Upper lobe of right lung (tissue), 1 donor: Measurements from ENCODE around the gene GCH1. TPM values are rescaled to one million over a fixed set of nuclear protein-coding genes. Genes with fewer than 3 reads are reported as not detected.

ENCODE experiments used
- ATAC-seq: fragments of 200-7000 bp; cut with Tn5 transposase; one replicate; pipeline ENCODE4 v1.9.1; 2020; ENCODE audit warnings: mild to moderate bottlenecking, moderate library complexity
- DNase-seq: peaks from one replicate; pipeline ENCODE4 v3.0.0-alpha.2; 2020
- H3K27ac ChIP-seq: fragments of 200-600 bp; one replicate; pipeline ENCODE4 v1.8.0; 2022
- H3K27me3 ChIP-seq: fragments of 200-600 bp; one replicate; pipeline ENCODE4 v1.8.0; 2022; ENCODE audit warnings: mild to moderate bottlenecking
- H3K36me3 ChIP-seq: fragments of 200-600 bp; one replicate; pipeline ENCODE4 v1.8.0; 2022
- H3K4me1 ChIP-seq: fragments of 200-600 bp; one replicate; pipeline ENCODE4 v1.8.0; 2022
- H3K4me3 ChIP-seq: fragments of 200-600 bp; one replicate; pipeline ENCODE4 v1.8.0; 2022; ENCODE audit warnings: mild to moderate bottlenecking
- H3K9me3 ChIP-seq: fragments of 200-600 bp; one replicate; pipeline ENCODE4 v1.8.0; 2022
- intact Hi-C: fragments of 100-400 bp; cut with DNase I; formaldehyde crosslinking; loops from one replicate; pipeline ENCODE4 v1.11.0; 2022
- total RNA-seq: library from RNA; stranded (reverse); fragmentation: NEBNext Ultra II Directional; extraction: Animal tissue kit (Norgen Biotek cat#: 25700); gene quantifications from one replicate; pipeline ENCODE4 v1.2.1, GENCODE V29; 2021
- TF ChIP-seq, protein P1 (sequence below): fragments of 200-600 bp; IDR thresholded peaks from one replicate; pipeline ENCODE4 v1.8.0; 2022; ENCODE audit warnings: antibody characterized with exemption
- donor health status: DM: no; HTN: yes; CAD: no; lungs with severe emphysema.

The GCH1 gene
- total RNA-seq, 1 donor from 2014 or later, result 14.3 TPM

DNA sequence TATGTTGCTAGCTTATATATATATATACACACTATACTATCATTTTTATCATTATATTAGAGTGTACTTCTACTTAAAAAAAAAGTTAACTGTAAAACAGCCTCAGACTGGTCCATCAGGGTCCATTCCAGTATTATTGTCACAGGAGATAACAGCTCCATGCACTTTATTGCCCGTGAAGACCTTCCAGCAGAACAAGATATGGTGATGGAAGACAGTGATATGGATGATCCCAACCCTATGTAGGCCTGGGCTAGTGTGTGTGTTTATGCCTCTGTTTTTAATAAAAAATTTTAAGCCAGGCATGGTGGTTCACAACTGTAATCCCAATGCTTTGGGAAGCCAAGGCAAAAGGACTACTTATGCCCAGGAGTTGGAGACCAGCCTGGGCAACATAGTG lies 86.2 kb downstream of the GCH1 start:
- intact Hi-C loops, result no loop called here
- no peaks in the 10 kb centered on the region for H3K4me1 ChIP-seq
- no peak for DNase-seq
- ATAC-seq, result no peak
- H3K4me3 ChIP-seq, result no peak overlapping the region
- no peaks in the 10 kb centered on the region for H3K27me3 ChIP-seq
- TF ChIP-seq, protein P1, sequence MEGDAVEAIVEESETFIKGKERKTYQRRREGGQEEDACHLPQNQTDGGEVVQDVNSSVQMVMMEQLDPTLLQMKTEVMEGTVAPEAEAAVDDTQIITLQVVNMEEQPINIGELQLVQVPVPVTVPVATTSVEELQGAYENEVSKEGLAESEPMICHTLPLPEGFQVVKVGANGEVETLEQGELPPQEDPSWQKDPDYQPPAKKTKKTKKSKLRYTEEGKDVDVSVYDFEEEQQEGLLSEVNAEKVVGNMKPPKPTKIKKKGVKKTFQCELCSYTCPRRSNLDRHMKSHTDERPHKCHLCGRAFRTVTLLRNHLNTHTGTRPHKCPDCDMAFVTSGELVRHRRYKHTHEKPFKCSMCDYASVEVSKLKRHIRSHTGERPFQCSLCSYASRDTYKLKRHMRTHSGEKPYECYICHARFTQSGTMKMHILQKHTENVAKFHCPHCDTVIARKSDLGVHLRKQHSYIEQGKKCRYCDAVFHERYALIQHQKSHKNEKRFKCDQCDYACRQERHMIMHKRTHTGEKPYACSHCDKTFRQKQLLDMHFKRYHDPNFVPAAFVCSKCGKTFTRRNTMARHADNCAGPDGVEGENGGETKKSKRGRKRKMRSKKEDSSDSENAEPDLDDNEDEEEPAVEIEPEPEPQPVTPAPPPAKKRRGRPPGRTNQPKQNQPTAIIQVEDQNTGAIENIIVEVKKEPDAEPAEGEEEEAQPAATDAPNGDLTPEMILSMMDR, result no peak
- no peaks in the 10 kb centered on the region for H3K36me3 ChIP-seq
- no peak overlapping the region for H3K27ac ChIP-seq
- no peaks in the 10 kb centered on the region for H3K9me3 ChIP-seq

DNA sequence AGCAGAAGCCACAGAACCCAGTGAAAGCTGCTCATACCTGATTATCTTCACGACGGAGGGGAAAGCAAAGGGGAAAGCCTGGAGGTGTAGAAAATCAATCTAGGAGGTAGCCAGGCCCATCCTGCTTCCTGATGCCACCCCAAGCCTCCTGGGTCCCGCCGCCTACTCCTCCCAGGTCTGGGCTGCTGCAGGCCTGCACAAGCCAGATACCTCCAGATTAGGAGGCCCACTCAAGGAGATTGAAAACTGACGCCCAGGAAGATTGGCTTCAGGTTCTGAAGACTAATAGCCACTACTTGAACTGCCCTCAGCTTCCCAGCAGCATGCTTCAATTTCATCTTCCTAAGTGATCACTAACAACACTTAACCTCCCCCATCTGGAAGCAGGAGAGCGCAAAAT lies 87.1 kb downstream of the GCH1 start:
- Histone ChIP-seq H3K4me1 (no peaks in the 10 kb centered on the region), H3K27me3 (no peaks in the 10 kb centered on the region), H3K36me3 (no peaks in the 10 kb centered on the region), H3K4me3 (no peak overlapping the region), H3K27ac (no peak overlapping the region), H3K9me3 (no peaks in the 10 kb centered on the region)
- no peak for ATAC-seq
- DNase-seq, result no peak
- TF ChIP-seq, protein P1, result no peak
- intact Hi-C loops, result no loop called here

DNA sequence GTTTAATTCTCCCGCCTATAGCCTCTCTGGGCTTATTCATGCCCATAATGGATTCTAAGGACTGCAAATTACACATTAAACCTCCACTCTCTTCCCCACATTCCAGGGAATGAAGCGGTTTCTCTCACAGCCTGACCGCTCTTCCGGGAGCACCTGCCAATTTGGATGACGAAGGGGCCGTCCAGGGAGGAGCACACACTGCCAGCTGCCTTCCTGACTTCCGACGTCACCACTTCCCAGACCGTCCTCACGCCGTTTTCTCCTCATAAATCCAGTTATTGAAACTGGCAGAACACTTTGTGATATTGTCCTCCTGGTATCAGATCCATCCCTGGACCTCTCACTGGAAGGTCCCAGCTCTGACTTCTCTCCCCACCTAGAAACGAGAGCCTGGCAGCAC lies 87.6 kb downstream of the GCH1 start:
- DNase-seq, result no peak
- intact Hi-C loops, result no loop called here
- Histone ChIP-seq H3K9me3 (no peaks in the 10 kb centered on the region), H3K27ac (no peak overlapping the region), H3K4me1 (no peaks in the 10 kb centered on the region), H3K36me3 (no peaks in the 10 kb centered on the region), H3K27me3 (no peaks in the 10 kb centered on the region), H3K4me3 (no peak overlapping the region)
- TF ChIP-seq, protein P1, result no peak
- peak; percentile 51 for ATAC-seq

DNA sequence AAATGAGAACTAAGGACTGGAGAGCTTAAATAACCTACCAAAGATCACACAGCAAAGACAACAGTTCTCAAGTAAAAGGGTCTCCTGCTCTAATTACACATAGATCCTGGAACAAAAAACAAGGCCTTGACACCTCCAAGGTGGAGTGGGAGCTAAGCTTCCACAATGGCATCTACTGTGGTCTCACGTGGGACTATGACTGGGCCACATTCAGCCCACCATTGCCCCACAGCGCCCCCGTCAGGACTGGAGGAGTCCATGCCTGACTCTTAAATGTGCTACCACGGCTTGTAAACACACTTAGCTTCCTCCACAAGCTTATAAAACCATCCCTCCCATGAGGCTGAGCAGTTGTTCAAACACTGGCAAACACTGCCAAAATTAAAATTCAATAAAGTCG lies 88.5 kb downstream of the GCH1 start:
- H3K4me1 ChIP-seq, result no peaks in the 10 kb centered on the region
- TF ChIP-seq, protein P1, result no peak
- no peak overlapping the region for H3K27ac ChIP-seq
- ATAC-seq, result no peak
- H3K9me3 ChIP-seq, result no peaks in the 10 kb centered on the region
- H3K36me3 ChIP-seq, result no peaks in the 10 kb centered on the region
- intact Hi-C loops, result no loop called here
- DNase-seq, result no peak
- no peaks in the 10 kb centered on the region for H3K27me3 ChIP-seq
- no peak overlapping the region for H3K4me3 ChIP-seq

DNA sequence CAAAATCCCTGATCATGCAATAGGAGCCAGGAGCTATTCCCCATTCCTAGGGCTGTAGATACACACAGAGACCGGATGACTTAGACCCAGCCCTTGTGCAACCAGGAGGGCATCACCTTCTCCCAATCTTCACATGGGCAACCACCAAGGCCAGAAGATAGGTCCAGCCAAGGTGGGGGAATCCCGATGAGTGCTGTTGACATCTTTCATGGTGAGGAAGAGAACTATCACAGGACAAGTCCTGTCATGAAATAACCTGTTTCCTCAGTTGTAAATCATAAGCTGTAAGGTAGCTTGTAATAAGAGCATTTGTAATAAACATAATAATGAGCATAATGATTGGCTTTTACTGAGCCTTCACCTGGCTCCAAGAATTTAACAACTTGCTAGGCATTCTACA lies 89.5 kb downstream of the GCH1 start:
- Histone ChIP-seq H3K27ac (no peak overlapping the region), H3K36me3 (no peaks in the 10 kb centered on the region), H3K9me3 (no peaks in the 10 kb centered on the region), H3K4me3 (no peak overlapping the region), H3K27me3 (no peaks in the 10 kb centered on the region), H3K4me1 (no peaks in the 10 kb centered on the region)
- intact Hi-C loops, result no loop called here
- no peak for DNase-seq
- TF ChIP-seq, protein P1, result no peak
- no peak for ATAC-seq

DNA sequence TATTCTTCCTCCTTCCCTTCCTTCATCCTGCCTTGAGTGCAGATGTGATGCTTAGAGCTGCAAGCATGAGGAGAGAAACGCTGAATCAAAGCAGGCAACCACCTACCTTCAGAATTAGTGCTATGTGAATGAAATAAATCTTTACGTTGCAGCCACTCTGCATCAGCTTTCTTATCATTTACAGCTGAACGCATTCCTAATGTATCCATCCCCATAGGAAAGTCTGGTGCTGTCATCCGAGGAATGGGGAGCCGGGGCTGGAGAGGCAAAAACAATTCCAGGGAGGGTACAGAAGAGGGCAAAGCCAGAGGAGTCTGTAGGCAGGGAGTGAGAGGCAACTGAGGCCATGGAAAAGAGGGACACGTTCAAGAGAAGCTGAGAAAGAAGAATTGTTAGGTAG lies 90.0 kb downstream of the GCH1 start:
- ATAC-seq (no peak), DNase-seq (no peak)
- no peaks in the 10 kb centered on the region for H3K36me3 ChIP-seq
- no peaks in the 10 kb centered on the region for H3K27me3 ChIP-seq
- intact Hi-C loops, result no loop called here
- H3K9me3 ChIP-seq, result no peaks in the 10 kb centered on the region
- no peaks in the 10 kb centered on the region for H3K4me1 ChIP-seq
- TF ChIP-seq, protein P1, result no peak
- H3K27ac ChIP-seq, result no peak overlapping the region
- H3K4me3 ChIP-seq, result no peak overlapping the region
